Measurements from ENCODE around the gene FABP7. TPM values are rescaled to one million over a fixed set of nuclear protein-coding genes. Genes with fewer than 3 reads are reported as not detected.
A peak's percentile ranks its signal among the peaks of the same experiment; 100 is the strongest.

FABP7 gene
- total and polyA plus RNA-seq, 2 of the 13 experiments (the other 11 are each of a cell fraction or from before 2014, with no cell fraction given): not detected

GRCh38 chr6:122788663-122789181 is 9.2 kb downstream of the FABP7 start:
- H3K4me1 ChIP-seq (ENCODE audit: insufficient read depth, low read length): peaks cover 44% of the 10 kb centered on the region
- TF ChIP-seq TARDBP (CRISPR knock-in tag; IDR thresholded peaks at IDR 0.05): no peak
- no peak for TF ChIP-seq GABPA (IDR thresholded peaks at IDR 0.05; ENCODE audit: low read depth, low read length)
- 0 out of 2 replicates have a peak, but pooled peaks have one; percentile 13 for TF ChIP-seq GABPA (CRISPR knock-in tag; IDR thresholded peaks at IDR 0.05; ENCODE audit: low read depth)
- TF ChIP-seq CBX5 (CRISPR knock-in tag; IDR thresholded peaks at IDR 0.05; ENCODE audit: borderline replicate concordance): no peak
- 0 out of 2 replicates have a peak, but pooled peaks have one; percentile 10 for TF ChIP-seq ZNF44 (CRISPR knock-in tag; IDR thresholded peaks at IDR 0.05)
- peak; percentile 65; the same call in 1 of the 2 replicates for TF ChIP-seq ZXDC (CRISPR knock-in tag; IDR thresholded peaks at IDR 0.05)
- 0 out of 2 replicates have a peak, but pooled peaks have one; percentile 16 for TF ChIP-seq NFATC3 (CRISPR knock-in tag; IDR thresholded peaks at IDR 0.05)
- 0 out of 2 replicates have a peak, but pooled peaks have one; percentile 66 for TF ChIP-seq ZNF3 (CRISPR knock-in tag; IDR thresholded peaks at IDR 0.05)
- 0 out of 2 replicates have a peak, but pooled peaks have one; percentile 0 for TF ChIP-seq SMAD9 (CRISPR knock-in tag; IDR thresholded peaks at IDR 0.05)
- TF ChIP-seq RORA (CRISPR knock-in tag; IDR thresholded peaks at IDR 0.05): 0 out of 2 replicates have a peak, but pooled peaks have one; percentile 33
- no peak for TF ChIP-seq CREB3 (CRISPR knock-in tag; IDR thresholded peaks at IDR 0.05)
- 0 out of 2 replicates have a peak, but pooled peaks have one; percentile 0 for TF ChIP-seq ZBED4 (CRISPR knock-in tag; IDR thresholded peaks at IDR 0.05; ENCODE audit: borderline replicate concordance)
- TF ChIP-seq NR2F6 (IDR thresholded peaks at IDR 0.05): peak; percentile 70
- no peak for TF ChIP-seq NR2F6 (CRISPR knock-in tag; IDR thresholded peaks at IDR 0.05)
- no peak for TF ChIP-seq NFKBIZ (CRISPR knock-in tag; IDR thresholded peaks at IDR 0.05)
- TF ChIP-seq ZBTB14 (CRISPR knock-in tag; IDR thresholded peaks at IDR 0.05): no peak

More at GRCh38 chr6:122788663-122789181, 9.2 kb downstream of the FABP7 start:
- POLR2A ChIA-PET: interaction anchor here (1.0 to 7.1 kb wide), 12 partner anchors 8 to 389 kb away, joined by 3 to 177 read pairs (median 6); partner anchors contain the start of genes FABP7, HSF2 and SERINC1
- Histone ChIP-seq H3K36me3 (replicated peaks in 1 of 2; ENCODE audit: control insufficient read depth in 1 of 2, insufficient read depth in 2 of 2, low read length in 2 of 2) (no peaks in the 10 kb centered on the region), H3K9me3 (ENCODE audit: low read length) (no peaks in the 10 kb centered on the region), H3K27ac (ENCODE audit: extremely low read length, insufficient read depth, low read length) (peak overlapping the region; percentile 91), H3K79me2 (ENCODE audit: insufficient read depth, low read length) (no peaks in the 10 kb centered on the region), H3K4me3 (replicated peaks in 1 of 3; ENCODE audit: insufficient read depth in 1 of 3, low read depth in 2 of 3, low read length in 3 of 3) (peak overlapping the region; percentile 73 to 95 (median 77)), H4K20me1 (ENCODE audit: insufficient read depth, low read length) (no peaks in the 10 kb centered on the region), H3K27me3 (ENCODE audit: control insufficient read depth in 1 of 2, insufficient read depth in 2 of 2, low read length in 2 of 2) (no peaks in the 10 kb centered on the region; a peak in 1 of 5 replicates), H3K9ac (ENCODE audit: insufficient read depth, low read depth, low read length) (peak overlapping the region; percentile 91), H3K4me2 (ENCODE audit: low read depth, low read length) (peak overlapping the region; percentile 98), H2AFZ (ENCODE audit: low read length) (no peak overlapping the region)
- TSS peak; percentile 75 for BruUV-seq (replicated peaks)
- no peak; the same call in 2 of the 3 replicates for ATAC-seq
- in situ Hi-C loops (cut with HindIII; ENCODE audit: extremely low pct_ligation_motif_present, low pct_unique_long_range_greater_than_20kb) (loop anchor here (5.0 kb wide), 1 partner anchor 49 kb away; no protein-coding TSS in a partner anchor), intact Hi-C loops (cut with micrococcal nuclease; ENCODE audit: unreplicated experiment) (loop anchor here (1.0 kb wide), 3 partner anchors 10 to 50 kb away; no protein-coding TSS in a partner anchor)
- FAIRE-seq: peak; percentile 44
- CTCF ChIA-PET (ENCODE audit: low intra/inter-chr PET ratio, low total read pairs): interaction anchor here (1.3 to 3.3 kb wide), 4 partner anchors 10 to 51 kb away, joined by 4 to 13 read pairs (median 8); no protein-coding TSS in a partner anchor
- 1% methylated on average over 10 of the region's 10 CpGs for WGBS (ENCODE audit: low lambda C conversion rate)
- peak; percentile 61 for DNase-seq (ENCODE audit: low spot score)
